GM21786 (cell line): ENCODE data around the gene KCTD10.
"Not testable (repeated sequence)": the region's sequence is repeated elsewhere in the genome, so short reads cannot be mapped to it uniquely, and the experiment has no call there.

Source experiments
- ATAC-seq: cut with Tn5 transposase; IDR thresholded peaks from one replicate; pipeline ENCODE4 v1.9.1; 2021; ENCODE audit not compliant: unreplicated experiment

The KCTD10 gene

GRCh38 chr12:109450980-109451379 is 26.1 kb downstream of the KCTD10 start:
- no peak for ATAC-seq

GRCh38 chr12:109449845-109450532 is 27.1 kb downstream of the KCTD10 start:
- ATAC-seq: no peak

- no peak for ATAC-seq
These were observed 28.3 kb downstream of the KCTD10 start for GRCh38 chr12:109448707-109449390.

GRCh38 chr12:109448272-109448671 is 28.8 kb downstream of the KCTD10 start:
- no peak for ATAC-seq

- no peak for ATAC-seq
These were observed 29.6 kb downstream of the KCTD10 start for GRCh38 chr12:109447482-109447881.

- no peak for ATAC-seq
These were observed 30.2 kb downstream of the KCTD10 start for GRCh38 chr12:109446869-109447268.

GRCh38 chr12:109445191-109445609 is 31.9 kb downstream of the KCTD10 start:
- ATAC-seq: no peak

- ATAC-seq: no peak
These were observed 32.8 kb downstream of the KCTD10 start for GRCh38 chr12:109444259-109444658.

- no peak for ATAC-seq
These were observed 33.3 kb downstream of the KCTD10 start for GRCh38 chr12:109443794-109444193.

GRCh38 chr12:109440851-109441490 is 36.1 kb downstream of the KCTD10 start:
- ATAC-seq: no peak

- ATAC-seq: not testable (repeated sequence)
These were observed 37.1 kb downstream of the KCTD10 start for GRCh38 chr12:109439951-109440350.

GRCh38 chr12:109439181-109439580 is 37.9 kb downstream of the KCTD10 start:
- no peak for ATAC-seq

GRCh38 chr12:109436188-109436560 is 40.9 kb downstream of the KCTD10 start:
- ATAC-seq: no peak

GRCh38 chr12:109435428-109436187 is 41.5 kb downstream of the KCTD10 start:
- no peak for ATAC-seq

GRCh38 chr12:109434582-109434981 is 42.5 kb downstream of the KCTD10 start:
- ATAC-seq: no peak

- ATAC-seq: no peak
These were observed 43.5 kb downstream of the KCTD10 start for GRCh38 chr12:109433618-109434017.

- ATAC-seq: no peak
These were observed 44.2 kb downstream of the KCTD10 start for GRCh38 chr12:109432842-109433304.

- ATAC-seq: no peak
These were observed 44.7 kb downstream of the KCTD10 start for GRCh38 chr12:109432431-109432830.

GRCh38 chr12:109430244-109430643 is 46.9 kb downstream of the KCTD10 start:
- ATAC-seq: no peak

- ATAC-seq: not testable (repeated sequence)
These were observed 48.3 kb downstream of the KCTD10 start for GRCh38 chr12:109428804-109429203.

GRCh38 chr12:109428037-109428629 is 49.0 kb downstream of the KCTD10 start:
- no peak for ATAC-seq
